ENCODE data around the gene ZFHX2.

The ZFHX2 gene

GRCh38 chr14:23577710-23578392, 26.3 kb upstream of the ZFHX2 start:
- H3K4me3 ChIP-seq (ENCODE audit: low read length) = no peak overlapping the region
- DNase-seq = no peak
- no peak overlapping the region for H2AFZ ChIP-seq (ENCODE audit: low read length)
- H3K27ac ChIP-seq (ENCODE audit: low read length) = no peak overlapping the region
- H3K9me3 ChIP-seq (replicated peaks; ENCODE audit: insufficient read depth, low read length) = no peaks in the 10 kb centered on the region
- 0 out of 2 replicates have a peak, but pooled peaks cover 8% of the 10 kb centered on the region for H3K27me3 ChIP-seq (replicated peaks; ENCODE audit: insufficient read depth, low read length)
- TF ChIP-seq EZH2phosphoT487 (IDR thresholded peaks at IDR 0.05; ENCODE audit: low read length) (no peak), EZH2 (optimal IDR thresholded peaks at IDR 0.05; ENCODE audit: low read depth, low read length) (no peak), CTCF (IDR thresholded peaks at IDR 0.05; ENCODE audit: low read length) (no peak)
- no peaks in the 10 kb centered on the region for H3F3A ChIP-seq (ENCODE audit: insufficient read depth, low read length)
- no peak overlapping the region for H3K9ac ChIP-seq (ENCODE audit: low read length)
- H4K20me1 ChIP-seq (ENCODE audit: insufficient read depth, low read length) = no peaks in the 10 kb centered on the region
- H3K36me3 ChIP-seq (replicated peaks; ENCODE audit: insufficient read depth, low read length) = no peaks in the 10 kb centered on the region
- H3K4me1 ChIP-seq (ENCODE audit: low read length) = no peaks in the 10 kb centered on the region
- no peak overlapping the region for H3K4me2 ChIP-seq (ENCODE audit: low read depth, low read length)
- H3K9me2 ChIP-seq (replicated peaks; ENCODE audit: insufficient read depth, low read length) = no peaks in the 10 kb centered on the region
- H3K79me2 ChIP-seq (ENCODE audit: low read length) = no peaks in the 10 kb centered on the region

- no peaks in the 10 kb centered on the region for H3K9me2 ChIP-seq (replicated peaks; ENCODE audit: insufficient read depth, low read length)
- no peak overlapping the region for H3K4me2 ChIP-seq (ENCODE audit: low read depth, low read length)
- H3K9me3 ChIP-seq (replicated peaks; ENCODE audit: insufficient read depth, low read length) = no peaks in the 10 kb centered on the region
- H4K20me1 ChIP-seq (ENCODE audit: insufficient read depth, low read length) = no peaks in the 10 kb centered on the region
- H3K36me3 ChIP-seq (replicated peaks; ENCODE audit: insufficient read depth, low read length) = no peaks in the 10 kb centered on the region
- 0 out of 2 replicates have a peak, but pooled peaks cover 8% of the 10 kb centered on the region for H3K27me3 ChIP-seq (replicated peaks; ENCODE audit: insufficient read depth, low read length)
- H3K9ac ChIP-seq (ENCODE audit: low read length) = no peak overlapping the region
- H3K27ac ChIP-seq (ENCODE audit: low read length) = no peak overlapping the region
- no peaks in the 10 kb centered on the region for H3F3A ChIP-seq (ENCODE audit: insufficient read depth, low read length)
- H3K79me2 ChIP-seq (ENCODE audit: low read length) = no peaks in the 10 kb centered on the region
- H2AFZ ChIP-seq (ENCODE audit: low read length) = no peak overlapping the region
- TF ChIP-seq EZH2 (optimal IDR thresholded peaks at IDR 0.05; ENCODE audit: low read depth, low read length) = no peak
- TF ChIP-seq EZH2phosphoT487 (IDR thresholded peaks at IDR 0.05; ENCODE audit: low read length) = no peak
- TF ChIP-seq CTCF (IDR thresholded peaks at IDR 0.05; ENCODE audit: low read length) = no peak
- no peak overlapping the region for H3K4me3 ChIP-seq (ENCODE audit: low read length)
- DNase-seq = no peak
- H3K4me1 ChIP-seq (ENCODE audit: low read length) = no peaks in the 10 kb centered on the region
Observed at GRCh38 chr14:23577004-23577681, 25.6 kb upstream of the ZFHX2 start.

GRCh38 chr14:23573384-23574015, 21.9 kb upstream of the ZFHX2 start:
- no peak for TF ChIP-seq EZH2 (optimal IDR thresholded peaks at IDR 0.05; ENCODE audit: low read depth, low read length)
- no peak for TF ChIP-seq CTCF (IDR thresholded peaks at IDR 0.05; ENCODE audit: low read length)
- no peak for TF ChIP-seq EZH2phosphoT487 (IDR thresholded peaks at IDR 0.05; ENCODE audit: low read length)
- no peaks in the 10 kb centered on the region for H3K4me1 ChIP-seq (ENCODE audit: low read length)

More at GRCh38 chr14:23573384-23574015, 21.9 kb upstream of the ZFHX2 start:
- H4K20me1 ChIP-seq (ENCODE audit: insufficient read depth, low read length) = no peaks in the 10 kb centered on the region
- H3K79me2 ChIP-seq (ENCODE audit: low read length) = no peaks in the 10 kb centered on the region
- no peak overlapping the region for H3K4me2 ChIP-seq (ENCODE audit: low read depth, low read length)
- H3K27ac ChIP-seq (ENCODE audit: low read length) = no peak overlapping the region
- 0 out of 2 replicates have a peak, but pooled peaks cover 3% of the 10 kb centered on the region for H3K27me3 ChIP-seq (replicated peaks; ENCODE audit: insufficient read depth, low read length)
- no peaks in the 10 kb centered on the region for H3K9me2 ChIP-seq (replicated peaks; ENCODE audit: insufficient read depth, low read length)
- H3K4me3 ChIP-seq (ENCODE audit: low read length) = no peak overlapping the region
- H3F3A ChIP-seq (ENCODE audit: insufficient read depth, low read length) = no peaks in the 10 kb centered on the region
- no peaks in the 10 kb centered on the region for H3K36me3 ChIP-seq (replicated peaks; ENCODE audit: insufficient read depth, low read length)
- H2AFZ ChIP-seq (ENCODE audit: low read length) = no peak overlapping the region
- no peak overlapping the region for H3K9ac ChIP-seq (ENCODE audit: low read length)
- H3K9me3 ChIP-seq (replicated peaks; ENCODE audit: insufficient read depth, low read length) = no peaks in the 10 kb centered on the region
- no peak for DNase-seq

Data from MM.1S (cell line).